HG02798 (cell line): ENCODE measurements around the gene SLCO2A1.

Experiments
- ATAC-seq: cut with Tn5 transposase; IDR thresholded peaks from one replicate; pipeline ENCODE4 v1.9.1; 2021; ENCODE audit warnings: mild to moderate bottlenecking; ENCODE audit not compliant: unreplicated experiment, poor library complexity

The SLCO2A1 gene

GRCh38 chr3:134004841-134005240 is 24.9 kb downstream of the SLCO2A1 start:
- ATAC-seq = no peak

DNA sequence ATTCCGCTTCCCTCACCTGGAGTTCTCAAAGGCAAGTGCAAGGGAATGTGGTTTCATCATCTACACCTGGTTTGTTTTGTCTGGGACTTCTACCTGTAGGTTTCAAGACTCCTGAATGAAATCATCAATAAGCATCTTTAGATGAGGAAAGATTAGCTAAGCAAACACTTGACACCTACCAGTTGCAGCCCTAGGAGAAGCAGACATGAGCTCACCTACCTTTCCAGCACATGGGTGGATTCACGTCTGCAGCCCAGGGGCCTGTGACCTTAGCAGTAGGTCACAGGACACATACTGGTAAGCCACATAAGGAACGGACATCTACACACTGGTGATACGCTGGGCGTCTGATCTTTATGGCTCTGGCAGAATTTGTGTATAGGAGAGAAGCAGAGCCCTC is 26.7 kb downstream of the SLCO2A1 start:
- ATAC-seq = no peak

DNA sequence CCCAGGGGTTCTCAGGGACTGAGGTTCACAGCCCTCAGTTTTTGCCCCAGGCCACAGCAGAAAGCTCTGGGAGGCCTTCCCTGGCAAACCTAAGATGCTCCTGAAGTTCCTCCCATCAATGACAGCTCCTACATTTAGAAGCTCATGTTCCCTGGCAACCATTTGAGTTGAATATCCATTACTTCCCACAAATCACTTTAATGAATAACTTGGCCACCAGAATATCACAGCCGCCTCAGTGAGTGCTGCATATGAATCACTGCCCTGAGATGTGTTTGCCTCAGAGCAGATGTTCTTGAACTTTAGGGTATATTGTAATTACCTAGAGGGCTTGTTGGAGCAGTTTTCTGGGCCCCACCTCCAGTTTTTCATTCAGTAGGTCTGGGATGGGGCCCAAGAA is 27.4 kb downstream of the SLCO2A1 start:
- ATAC-seq = no peak

GRCh38 chr3:134001251-134001650 is 28.5 kb downstream of the SLCO2A1 start:
- ATAC-seq = no peak

DNA sequence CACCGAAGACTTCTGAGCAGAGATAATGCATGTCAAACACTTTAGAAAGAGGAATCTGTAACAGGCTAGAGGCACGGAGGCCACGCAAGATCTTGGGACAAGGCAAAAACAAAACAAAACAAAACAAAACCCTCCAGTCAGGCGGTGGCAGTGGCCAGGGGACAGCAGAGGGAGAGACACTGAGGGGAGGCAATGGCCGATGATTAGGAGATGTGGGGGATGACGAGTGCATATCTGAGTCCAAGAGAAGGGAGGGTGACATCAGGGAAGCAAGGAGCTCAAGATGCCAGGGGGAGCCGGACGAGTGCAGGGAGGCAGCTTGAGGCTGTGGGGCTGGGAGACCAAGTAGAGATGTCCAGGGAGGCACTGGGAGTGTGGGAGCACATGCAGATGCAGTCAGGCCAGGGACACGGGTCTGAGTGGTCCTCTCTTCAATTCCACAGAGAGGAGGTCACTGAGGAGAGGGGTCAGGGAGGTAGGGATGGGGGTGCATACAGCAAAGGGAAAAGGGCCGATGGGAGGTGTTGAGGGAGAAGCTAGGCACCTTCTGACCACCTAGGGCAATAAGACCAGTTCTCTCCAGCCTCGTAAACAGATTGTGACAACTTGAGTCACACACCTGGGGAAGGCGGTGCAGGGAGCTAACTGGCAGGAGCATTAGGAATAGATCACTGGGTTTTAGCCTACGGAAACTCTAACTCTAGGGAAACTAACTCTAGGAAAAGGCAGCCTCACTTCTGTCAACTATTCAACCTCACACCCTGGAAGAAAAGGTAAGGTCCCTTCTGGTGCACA is 29.6 kb downstream of the SLCO2A1 start:
- no peak for ATAC-seq

GRCh38 chr3:133998691-133999241 is 31.0 kb downstream of the SLCO2A1 start:
- no peak for ATAC-seq

DNA sequence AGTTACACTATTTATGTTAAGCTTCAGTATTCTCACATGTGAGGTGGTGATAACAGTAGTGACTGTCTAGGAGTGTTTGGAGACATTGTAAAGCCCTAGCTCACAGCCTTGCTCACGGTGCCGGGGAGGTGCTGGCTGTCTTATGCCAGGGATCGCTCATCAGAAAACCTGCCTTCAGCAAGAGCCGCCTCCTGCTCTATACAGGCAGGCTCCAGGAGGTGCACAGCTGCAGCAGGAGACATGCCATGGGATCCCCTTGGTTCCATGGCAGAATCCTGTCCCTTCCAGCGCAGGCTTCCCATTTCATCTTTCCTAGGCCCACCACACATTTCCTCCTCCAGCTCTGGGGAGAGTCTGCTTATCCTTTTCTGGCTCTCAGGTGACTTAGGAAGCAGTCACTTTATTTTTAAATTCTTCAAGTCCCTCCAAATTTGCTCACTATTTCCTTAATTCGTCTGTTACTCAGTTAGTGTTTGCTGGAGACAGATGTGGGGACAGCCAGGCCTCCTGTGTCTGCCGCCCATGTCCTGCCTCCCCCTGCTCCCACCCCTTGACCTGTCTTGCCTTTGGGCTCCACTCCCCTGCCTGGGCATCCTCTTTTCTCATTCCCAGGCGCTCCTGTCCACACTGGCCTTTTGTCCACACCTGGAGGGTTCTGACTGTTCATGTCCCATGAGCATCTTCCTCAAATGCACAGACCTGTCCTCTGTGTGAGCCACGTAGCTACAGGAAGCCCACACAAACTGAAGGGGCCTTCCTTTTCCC is 31.7 kb downstream of the SLCO2A1 start:
- ATAC-seq = no peak

DNA sequence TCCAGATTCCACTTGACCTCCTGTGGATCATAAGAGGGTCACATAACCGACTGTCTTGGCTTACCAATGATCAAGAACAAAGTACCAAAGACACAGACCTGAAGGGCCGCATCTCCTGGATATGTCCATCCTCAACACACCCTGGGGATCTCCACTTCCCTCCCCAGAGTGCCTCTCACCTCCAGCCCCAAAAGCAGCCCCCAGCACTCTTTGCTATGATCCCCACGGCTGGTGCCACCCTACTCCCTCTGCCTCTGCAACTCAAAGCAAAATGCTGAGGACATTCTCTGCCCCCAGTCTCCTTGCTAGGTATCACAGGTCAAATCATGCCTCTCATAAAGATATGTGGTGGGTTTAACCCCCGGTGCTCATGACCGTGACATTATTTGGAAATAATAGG is 32.7 kb downstream of the SLCO2A1 start:
- no peak for ATAC-seq

- ATAC-seq = no peak
Observed at GRCh38 chr3:133996251-133996661, 33.5 kb downstream of the SLCO2A1 start.

DNA sequence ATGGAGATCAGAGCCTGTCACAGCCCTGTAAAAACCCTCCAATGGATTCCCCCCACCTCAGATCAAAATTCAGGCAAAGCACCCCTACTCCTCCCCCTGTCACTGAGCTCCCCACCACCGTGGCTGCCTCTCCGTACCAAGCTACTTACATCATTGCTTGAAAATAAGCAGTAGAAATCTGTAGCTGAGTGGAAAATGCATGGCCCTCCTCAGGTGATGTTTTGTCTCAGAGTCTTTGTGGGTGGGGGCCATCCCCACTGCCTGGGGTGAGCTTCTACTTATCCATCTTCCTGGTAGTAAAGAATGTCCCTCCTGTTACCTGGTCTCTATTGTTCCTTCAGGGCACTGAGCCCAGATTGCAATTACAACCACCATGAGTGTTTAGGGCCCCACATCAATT is 34.5 kb downstream of the SLCO2A1 start:
- ATAC-seq = no peak

GRCh38 chr3:133994166-133994890 is 35.4 kb downstream of the SLCO2A1 start:
- ATAC-seq = no peak

- no peak for ATAC-seq
Observed at GRCh38 chr3:133992951-133993620, 36.6 kb downstream of the SLCO2A1 start.

GRCh38 chr3:133992381-133992780 is 37.3 kb downstream of the SLCO2A1 start:
- no peak for ATAC-seq

DNA sequence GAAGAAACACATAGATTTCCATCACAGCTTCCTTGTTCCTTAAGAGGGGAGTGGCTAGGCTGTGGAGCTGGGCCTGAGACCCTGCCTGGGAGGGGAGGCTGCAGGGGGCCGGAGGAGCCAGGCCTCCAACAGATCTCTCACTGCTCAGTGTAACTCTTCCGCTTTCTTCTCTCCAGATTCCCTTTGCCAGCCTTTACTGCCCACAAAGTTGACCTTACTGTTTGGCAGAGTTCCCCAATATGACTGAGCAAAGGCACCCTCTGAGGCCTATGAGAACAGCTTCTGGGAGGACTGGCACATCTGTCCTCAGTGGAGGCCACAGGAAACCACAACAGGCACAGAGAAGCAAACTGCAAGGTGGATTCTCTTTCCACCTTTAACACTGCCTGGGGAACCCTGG is 38.1 kb downstream of the SLCO2A1 start:
- ATAC-seq = no peak

DNA sequence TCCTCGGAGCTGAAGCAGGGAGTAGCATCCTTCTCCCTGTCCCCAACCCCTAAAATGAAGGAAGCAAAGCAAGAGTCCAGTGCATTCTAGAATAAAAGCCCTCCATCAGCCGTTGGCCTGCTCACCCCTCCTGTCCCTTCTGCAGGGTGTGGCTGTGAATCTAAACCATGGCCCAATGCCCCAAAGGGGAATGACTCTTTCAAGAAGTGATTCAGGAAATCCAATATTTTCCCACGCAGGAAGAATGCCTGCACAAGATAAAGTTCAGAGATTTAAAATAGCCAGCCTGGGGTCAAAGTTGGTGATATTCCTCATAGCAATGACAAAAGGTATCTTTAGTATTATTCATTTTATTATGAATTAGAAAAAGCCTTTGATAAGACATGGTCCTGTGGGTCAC is 38.5 kb downstream of the SLCO2A1 start:
- ATAC-seq = no peak

DNA sequence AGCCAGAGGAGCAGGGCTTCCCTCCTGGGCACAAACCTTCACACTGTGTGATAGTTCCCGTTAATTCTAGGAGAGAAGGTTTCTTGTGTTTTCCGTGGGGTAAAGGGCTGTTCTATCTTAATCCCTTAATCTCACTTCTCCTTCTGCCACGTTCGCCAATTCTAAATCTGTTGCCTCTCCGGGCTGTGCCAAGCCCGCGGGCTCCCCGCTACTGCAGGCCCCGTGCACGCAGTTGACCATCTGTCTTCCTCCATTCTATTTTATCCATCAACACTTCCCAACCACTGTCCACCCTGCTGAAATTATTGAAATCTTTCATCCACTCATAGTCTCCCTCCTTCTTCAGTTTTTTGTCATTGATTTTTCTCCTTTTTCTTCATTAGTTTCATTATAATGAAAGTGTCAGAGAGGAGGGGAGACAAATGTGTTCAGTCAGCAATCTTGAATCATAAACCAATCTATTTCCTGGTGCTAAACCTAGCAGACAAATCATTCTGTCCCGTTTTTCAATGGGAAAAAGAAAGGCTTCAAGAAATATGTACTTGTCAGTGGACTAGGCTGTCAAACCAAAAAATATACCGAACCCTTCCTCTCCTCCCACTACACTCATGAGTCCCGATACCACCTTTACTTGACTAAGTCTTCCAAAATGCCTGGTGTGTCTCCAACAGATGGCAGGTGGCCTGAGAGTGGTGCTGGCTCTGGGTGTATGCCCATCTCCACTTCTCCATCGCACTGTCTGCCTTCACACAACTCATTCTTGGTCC is 39.6 kb downstream of the SLCO2A1 start:
- no peak for ATAC-seq

- ATAC-seq = no peak
Observed at GRCh38 chr3:133988631-133989161, 41.0 kb downstream of the SLCO2A1 start.

- ATAC-seq = no peak
Observed at GRCh38 chr3:133987948-133988484, 41.7 kb downstream of the SLCO2A1 start.

GRCh38 chr3:133987136-133987535 is 42.6 kb downstream of the SLCO2A1 start:
- no peak for ATAC-seq
